Colon (tissue), 2 donors: Measurements from ENCODE around the gene LMAN2.
"Not testable (repeated sequence)": the region's sequence is repeated elsewhere in the genome, so short reads cannot be mapped to it uniquely, and the experiment has no call there.

Source experiments
- FAIRE-seq: peaks from 2 replicates; lab custom pipeline; 2012; peaks lifted over from hg19 to GRCh38; lab: Jason Lieb, UNC
- donor health status: control.
- donor health status: control.

Gene LMAN2

GRCh38 chr5:177306674-177307543 is 44.6 kb downstream of the LMAN2 start:
- FAIRE-seq, result no peak

- FAIRE-seq, result not testable (repeated sequence)
Measured at GRCh38 chr5:177306103-177306640, 45.3 kb downstream of the LMAN2 start.

GRCh38 chr5:177304392-177305119 is 46.9 kb downstream of the LMAN2 start:
- FAIRE-seq, result no peak

GRCh38 chr5:177303925-177304391 is 47.5 kb downstream of the LMAN2 start:
- no peak for FAIRE-seq

GRCh38 chr5:177303121-177303924 is 48.1 kb downstream of the LMAN2 start, which contains the start of the genes PRELID1 and RAB24:
TSS of gene PRELID1 (plus strand) at chr5:177303799. CDS start at chr5:177303986, 187 bp downstream.
TSS of gene RAB24 (minus strand) at chr5:177303719. CDS start at chr5:177303288, 431 bp downstream.
- no peak for FAIRE-seq

- no peak for FAIRE-seq
Measured at GRCh38 chr5:177302354-177303110, 48.9 kb downstream of the LMAN2 start.

GRCh38 chr5:177301503-177302165 is 49.8 kb downstream of the LMAN2 start:
- no peak for FAIRE-seq

- no peak for FAIRE-seq
Measured at GRCh38 chr5:177300951-177301350, 50.5 kb downstream of the LMAN2 start.

GRCh38 chr5:177300236-177300880 is 51.1 kb downstream of the LMAN2 start:
- FAIRE-seq, result no peak

- no peak for FAIRE-seq
Measured at GRCh38 chr5:177299697-177300096, 51.8 kb downstream of the LMAN2 start.

GRCh38 chr5:177297922-177298321 is 53.5 kb downstream of the LMAN2 start:
- FAIRE-seq, result no peak

- FAIRE-seq, result no peak
Measured at GRCh38 chr5:177296581-177296980, 54.9 kb downstream of the LMAN2 start.

- FAIRE-seq, result no peak
Measured at GRCh38 chr5:177295924-177296323, 55.5 kb downstream of the LMAN2 start.

- FAIRE-seq, result no peak
Measured at GRCh38 chr5:177294632-177295031, 56.8 kb downstream of the LMAN2 start.

GRCh38 chr5:177293819-177294581 is 57.5 kb downstream of the LMAN2 start:
- no peak for FAIRE-seq

GRCh38 chr5:177291735-177292134 is 59.7 kb downstream of the LMAN2 start:
- FAIRE-seq, result no peak

- FAIRE-seq, result no peak
Measured at GRCh38 chr5:177290816-177291596, 60.5 kb downstream of the LMAN2 start.

- FAIRE-seq, result no peak
Measured at GRCh38 chr5:177288191-177288590, 63.3 kb downstream of the LMAN2 start.
